Ascending aorta (tissue), 2 donors: ENCODE data around the gene RNGTT. TPM values are rescaled to one million over a fixed set of nuclear protein-coding genes. Genes with fewer than 3 reads are reported as not detected.
A peak's percentile ranks its signal among the peaks of the same experiment; 100 is the strongest.
"Not testable (repeated sequence)": the region's sequence is repeated elsewhere in the genome, so short reads cannot be mapped to it uniquely, and the experiment has no call there.

ENCODE experiments used
- DNase-seq, 2 donors: peaks; one replicate each; pipeline ENCODE4 v3.0.0-alpha.2; 2019; ENCODE audit warnings: low spot score in 2 of 2
- H3K27ac ChIP-seq, 2 donors: fragments of 200-600 bp; sonication (generic); one replicate each; pipeline ENCODE4 v1.5.1; 2016 to 2017; ENCODE audit warnings: mild to moderate bottlenecking in 1 of 2
- H3K27me3 ChIP-seq: fragments of 200-600 bp; sonication (generic); one replicate; pipeline ENCODE4 v1.5.1; 2017
- H3K36me3 ChIP-seq, 2 donors: fragments of 200-600 bp; sonication (generic); one replicate each; pipeline ENCODE4 v1.5.1; 2016
- H3K4me1 ChIP-seq, 2 donors: fragments of 200-600 bp; sonication (generic); one replicate each; pipeline ENCODE4 v1.5.1; 2016 to 2017; ENCODE audit warnings: mild to moderate bottlenecking in 1 of 2
- H3K4me3 ChIP-seq, 2 donors: fragments of 200-600 bp; sonication (generic); one replicate each; pipeline ENCODE4 v1.5.1; 2016 to 2017; ENCODE audit warnings: mild to moderate bottlenecking in 1 of 2
- H3K9me3 ChIP-seq, 2 donors: fragments of 200-600 bp; sonication (generic); one replicate each; pipeline ENCODE4 v1.5.1; 2016
- intact Hi-C: fragments of 100-400 bp; cut with DNase I; formaldehyde crosslinking; loops from one replicate; pipeline ENCODE4 v1.15.1; 2023
- total RNA-seq: library from RNA; depleted of rRNA; stranded (reverse); fragments of >200 nt; gene quantifications from one replicate; pipeline ENCODE4 v1.1.0, GENCODE V29; 2016
- TF ChIP-seq, protein P1 (sequence below), 3 experiments: fragments of 200-600 bp in 2 of 3; fragments of 450-650 bp in 1 of 3; sonication (generic) in 2 of 3; IDR thresholded peaks; one replicate each; pipeline ENCODE4 v1.5.1; 2016 to 2019; ENCODE audit warnings: antibody characterized with exemption in 3 of 3, mild to moderate bottlenecking in 1 of 3, moderate library complexity in 1 of 3

RNGTT gene
- total RNA-seq, 1 donor from 2014 or later = 13.4 TPM

DNA sequence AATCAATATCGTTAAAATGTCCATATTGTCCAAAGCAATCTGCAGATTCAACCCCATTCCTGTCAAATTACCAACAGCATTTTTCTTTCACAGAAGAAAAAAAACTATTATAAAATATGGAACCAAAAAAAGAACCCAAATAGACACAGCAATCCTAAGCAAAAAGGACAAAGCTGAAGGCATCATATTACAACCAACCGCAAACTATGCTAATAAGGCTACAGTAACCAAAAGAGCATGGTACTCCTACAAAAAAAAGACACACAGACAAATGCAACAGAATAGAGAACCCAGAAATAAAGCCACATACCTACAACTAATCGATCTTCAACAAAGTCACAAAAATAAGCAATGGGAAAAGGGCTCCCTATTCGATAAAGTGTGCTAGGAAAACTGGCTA, 49.2 kb downstream of the RNGTT start:
- H3K4me3 ChIP-seq = no peak overlapping the region
- peaks cover 0 to 9% of the 10 kb centered on the region in 2 donors for H3K4me1 ChIP-seq
- no peak for DNase-seq
- no peaks in the 10 kb centered on the region for H3K27me3 ChIP-seq
- peaks cover 0 to 3% of the 10 kb centered on the region in 2 donors for H3K9me3 ChIP-seq
- intact Hi-C loops = no loop called here
- H3K36me3 ChIP-seq = no peaks in the 10 kb centered on the region
- TF ChIP-seq, protein P1, sequence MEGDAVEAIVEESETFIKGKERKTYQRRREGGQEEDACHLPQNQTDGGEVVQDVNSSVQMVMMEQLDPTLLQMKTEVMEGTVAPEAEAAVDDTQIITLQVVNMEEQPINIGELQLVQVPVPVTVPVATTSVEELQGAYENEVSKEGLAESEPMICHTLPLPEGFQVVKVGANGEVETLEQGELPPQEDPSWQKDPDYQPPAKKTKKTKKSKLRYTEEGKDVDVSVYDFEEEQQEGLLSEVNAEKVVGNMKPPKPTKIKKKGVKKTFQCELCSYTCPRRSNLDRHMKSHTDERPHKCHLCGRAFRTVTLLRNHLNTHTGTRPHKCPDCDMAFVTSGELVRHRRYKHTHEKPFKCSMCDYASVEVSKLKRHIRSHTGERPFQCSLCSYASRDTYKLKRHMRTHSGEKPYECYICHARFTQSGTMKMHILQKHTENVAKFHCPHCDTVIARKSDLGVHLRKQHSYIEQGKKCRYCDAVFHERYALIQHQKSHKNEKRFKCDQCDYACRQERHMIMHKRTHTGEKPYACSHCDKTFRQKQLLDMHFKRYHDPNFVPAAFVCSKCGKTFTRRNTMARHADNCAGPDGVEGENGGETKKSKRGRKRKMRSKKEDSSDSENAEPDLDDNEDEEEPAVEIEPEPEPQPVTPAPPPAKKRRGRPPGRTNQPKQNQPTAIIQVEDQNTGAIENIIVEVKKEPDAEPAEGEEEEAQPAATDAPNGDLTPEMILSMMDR (IDR thresholded peaks at IDR 0.05) = no peak
- no peak overlapping the region for H3K27ac ChIP-seq

DNA sequence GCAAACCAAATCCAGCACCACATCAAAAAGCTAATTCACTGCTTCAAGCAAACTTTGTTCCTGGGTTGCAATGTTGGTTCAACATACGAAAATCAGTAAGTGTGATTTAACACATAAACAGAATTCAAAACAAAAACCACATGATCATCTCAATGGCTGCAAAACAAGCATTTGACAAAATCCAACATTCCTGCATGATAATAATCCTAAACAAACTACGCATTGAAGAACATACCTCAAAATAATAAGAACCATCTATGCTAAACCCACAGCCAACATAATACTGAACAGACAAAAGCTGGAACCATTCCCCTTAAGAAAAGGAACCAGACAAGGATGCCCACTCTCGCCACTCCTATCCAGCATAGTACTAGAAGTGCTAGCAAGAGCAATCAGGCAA, 49.9 kb downstream of the RNGTT start:
- no peak for DNase-seq
- TF ChIP-seq, protein P1 (IDR thresholded peaks at IDR 0.05) = no peak
- Histone ChIP-seq H3K9me3 (peaks cover 0 to 3% of the 10 kb centered on the region in 2 donors), H3K4me3 (no peak overlapping the region), H3K27ac (no peak overlapping the region), H3K27me3 (no peaks in the 10 kb centered on the region), H3K36me3 (no peaks in the 10 kb centered on the region), H3K4me1 (peaks cover 0 to 9% of the 10 kb centered on the region in 2 donors)
- intact Hi-C loops = no loop called here

DNA sequence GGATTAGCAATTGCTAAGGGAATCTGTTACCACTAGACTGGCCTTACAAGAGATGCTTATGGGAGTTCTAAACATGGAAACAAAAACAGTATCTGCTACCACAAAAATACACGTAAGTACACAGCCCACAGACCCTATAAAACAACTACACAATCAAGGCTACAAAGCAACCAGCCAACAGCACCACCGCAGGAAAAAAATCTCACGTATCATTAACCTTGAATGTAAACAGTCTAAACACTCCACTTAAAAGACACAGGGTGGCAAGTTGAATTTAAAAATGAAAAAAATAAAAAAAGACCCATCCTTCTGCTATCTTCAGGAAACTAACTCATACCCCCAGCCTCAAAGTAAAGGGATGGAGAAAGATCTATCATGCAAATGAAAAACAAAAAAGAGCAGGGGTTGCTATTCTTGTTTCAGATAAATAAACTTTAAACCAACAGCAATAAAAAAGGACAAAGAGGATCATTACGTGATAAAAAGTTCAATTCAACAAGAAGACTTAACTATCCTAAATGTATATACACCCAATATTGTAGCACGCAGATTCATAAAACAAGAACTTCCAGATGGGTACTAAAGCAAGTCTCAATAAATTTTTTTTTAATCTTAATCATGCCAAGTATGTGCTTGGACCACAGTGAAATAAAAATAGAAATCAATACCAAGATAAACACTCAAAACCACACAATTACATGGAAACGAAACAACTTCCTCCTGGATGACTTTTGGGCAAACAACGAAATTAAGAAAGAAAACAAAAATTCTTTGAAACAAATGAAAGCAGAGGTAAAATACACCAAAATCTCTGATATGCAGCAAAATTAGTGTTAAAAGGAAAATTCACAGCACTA, 52.3 kb downstream of the RNGTT start:
- H3K27me3 ChIP-seq = no peaks in the 10 kb centered on the region
- TF ChIP-seq, protein P1 (IDR thresholded peaks at IDR 0.05) = no peak
- DNase-seq = no peak
- intact Hi-C loops = no loop called here
- peak overlapping the region; percentile 10 to 57 for H3K27ac ChIP-seq
- peaks cover 0 to 9% of the 10 kb centered on the region in 2 donors for H3K4me1 ChIP-seq
- peaks cover 0 to 3% of the 10 kb centered on the region in 2 donors for H3K9me3 ChIP-seq
- H3K4me3 ChIP-seq = no peak overlapping the region
- no peaks in the 10 kb centered on the region for H3K36me3 ChIP-seq

DNA sequence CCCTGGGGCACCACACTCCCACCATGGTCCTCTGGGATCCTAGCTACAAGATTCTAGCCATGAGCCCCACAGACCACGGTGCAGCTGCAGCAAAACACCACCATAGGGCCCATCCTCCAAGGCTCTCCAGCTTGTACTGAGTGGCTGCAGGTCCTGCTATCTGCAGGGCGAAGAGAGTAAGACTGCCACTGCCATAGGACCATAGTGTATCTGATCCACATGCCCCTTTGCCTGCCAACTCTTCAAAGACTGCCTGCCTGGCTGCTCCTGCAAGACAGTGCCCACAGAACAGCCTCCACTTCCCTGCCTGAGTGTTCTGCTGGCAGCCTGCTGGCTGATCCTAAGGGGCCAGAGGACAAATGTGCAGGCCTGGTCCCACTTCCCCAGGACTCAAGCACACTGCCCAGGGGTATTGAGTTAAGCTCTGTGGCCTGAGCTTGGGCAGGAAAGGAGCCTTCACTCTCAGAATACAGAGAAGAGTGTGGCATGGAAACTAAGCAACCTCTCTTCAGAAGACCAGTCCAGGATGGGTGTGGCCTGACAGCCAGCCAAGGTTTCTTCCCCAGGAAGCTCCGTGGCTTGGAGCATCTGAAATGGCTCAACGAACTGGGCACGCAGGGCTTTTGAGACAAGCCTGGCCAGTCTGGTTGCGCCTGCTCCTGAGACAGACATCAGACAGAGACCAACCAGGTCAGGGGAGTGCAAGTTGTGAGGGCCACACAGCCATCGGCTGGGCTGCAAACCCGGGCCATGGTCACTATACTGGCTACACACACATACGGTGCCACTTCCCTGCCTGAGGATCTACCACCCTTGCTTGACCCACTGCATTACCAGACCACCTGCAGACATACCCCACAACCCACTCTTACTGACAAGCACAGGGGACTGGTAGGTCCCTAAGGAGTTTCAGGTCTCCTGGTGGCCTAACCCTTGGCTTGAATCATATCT, 54.5 kb downstream of the RNGTT start:
- intact Hi-C loops = no loop called here

DNA sequence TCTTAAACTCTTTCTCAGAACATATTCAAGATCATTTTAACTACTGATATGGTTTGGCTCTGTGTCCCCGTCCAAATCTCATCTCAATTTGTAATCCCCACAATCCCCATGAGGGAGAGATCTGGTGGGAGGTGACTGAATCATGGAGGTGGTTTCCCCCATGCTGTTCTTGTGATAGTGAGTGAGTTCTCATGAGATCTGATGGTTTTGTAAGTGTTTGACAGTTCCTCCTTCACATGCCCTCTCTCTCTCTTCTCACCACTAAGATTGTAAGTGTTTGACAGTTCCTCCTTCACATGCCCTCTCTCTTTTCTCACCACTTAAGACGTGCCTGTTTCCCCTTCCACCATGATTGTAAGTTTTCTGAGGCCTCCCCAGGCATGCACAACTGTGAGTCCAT, 56.3 kb downstream of the RNGTT start:
- DNase-seq, intact Hi-C loops, H3K9me3 ChIP-seq, H3K27me3 ChIP-seq, H3K4me1 ChIP-seq, H3K4me3 ChIP-seq, H3K36me3 ChIP-seq, H3K27ac ChIP-seq: not testable (repeated sequence)

More for the DNA sequence above, 54.5 kb downstream of the RNGTT start:
- TF ChIP-seq, protein P1 (IDR thresholded peaks at IDR 0.05) = no peak
- DNase-seq = no peak
- Histone ChIP-seq H3K27ac (no peak overlapping the region), H3K27me3 (no peaks in the 10 kb centered on the region), H3K4me1 (peaks cover 0 to 9% of the 10 kb centered on the region in 2 donors), H3K4me3 (no peak overlapping the region), H3K9me3 (no peaks in the 10 kb centered on the region), H3K36me3 (no peaks in the 10 kb centered on the region)
